Fibroblast of mammary gland (primary cell): Measurements from ENCODE around the gene KAT7.
A peak's percentile ranks its signal among the peaks of the same experiment; 100 is the strongest.
"Not testable (repeated sequence)": the region's sequence is repeated elsewhere in the genome, so short reads cannot be mapped to it uniquely, and the experiment has no call there.

ENCODE experiments used
- DNase-seq: peaks from one replicate; pipeline ENCODE4 v3.0.0-alpha.2; 2010; ENCODE audit warnings: low read depth
- H3K4me3 ChIP-seq: 2 replicates; pipeline ENCODE4 v1.5.1; 2011; ENCODE audit warnings: low read depth, mild to moderate bottlenecking, low read length, moderate library complexity; ENCODE audit not compliant: control insufficient read depth
- TF ChIP-seq, protein P1 (sequence below): conservative IDR thresholded peaks from 2 replicates; pipeline ENCODE4 v1.5.1; 2011; ENCODE audit warnings: low read depth, low read length, inconsistent platforms; ENCODE audit not compliant: control insufficient read depth, insufficient read depth

Gene KAT7

GRCh38 chr17:49820773-49821172 lies 32.3 kb downstream of the KAT7 start:
- no peak overlapping the region for H3K4me3 ChIP-seq
- no peak for DNase-seq
- TF ChIP-seq, protein P1, sequence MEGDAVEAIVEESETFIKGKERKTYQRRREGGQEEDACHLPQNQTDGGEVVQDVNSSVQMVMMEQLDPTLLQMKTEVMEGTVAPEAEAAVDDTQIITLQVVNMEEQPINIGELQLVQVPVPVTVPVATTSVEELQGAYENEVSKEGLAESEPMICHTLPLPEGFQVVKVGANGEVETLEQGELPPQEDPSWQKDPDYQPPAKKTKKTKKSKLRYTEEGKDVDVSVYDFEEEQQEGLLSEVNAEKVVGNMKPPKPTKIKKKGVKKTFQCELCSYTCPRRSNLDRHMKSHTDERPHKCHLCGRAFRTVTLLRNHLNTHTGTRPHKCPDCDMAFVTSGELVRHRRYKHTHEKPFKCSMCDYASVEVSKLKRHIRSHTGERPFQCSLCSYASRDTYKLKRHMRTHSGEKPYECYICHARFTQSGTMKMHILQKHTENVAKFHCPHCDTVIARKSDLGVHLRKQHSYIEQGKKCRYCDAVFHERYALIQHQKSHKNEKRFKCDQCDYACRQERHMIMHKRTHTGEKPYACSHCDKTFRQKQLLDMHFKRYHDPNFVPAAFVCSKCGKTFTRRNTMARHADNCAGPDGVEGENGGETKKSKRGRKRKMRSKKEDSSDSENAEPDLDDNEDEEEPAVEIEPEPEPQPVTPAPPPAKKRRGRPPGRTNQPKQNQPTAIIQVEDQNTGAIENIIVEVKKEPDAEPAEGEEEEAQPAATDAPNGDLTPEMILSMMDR = no peak

- DNase-seq = no peak
- TF ChIP-seq, protein P1 = no peak
- no peak overlapping the region for H3K4me3 ChIP-seq
Observed at GRCh38 chr17:49821466-49821865, 33.0 kb downstream of the KAT7 start.

GRCh38 chr17:49821916-49822315 lies 33.4 kb downstream of the KAT7 start:
- DNase-seq = no peak
- TF ChIP-seq, protein P1 = no peak

DNA sequence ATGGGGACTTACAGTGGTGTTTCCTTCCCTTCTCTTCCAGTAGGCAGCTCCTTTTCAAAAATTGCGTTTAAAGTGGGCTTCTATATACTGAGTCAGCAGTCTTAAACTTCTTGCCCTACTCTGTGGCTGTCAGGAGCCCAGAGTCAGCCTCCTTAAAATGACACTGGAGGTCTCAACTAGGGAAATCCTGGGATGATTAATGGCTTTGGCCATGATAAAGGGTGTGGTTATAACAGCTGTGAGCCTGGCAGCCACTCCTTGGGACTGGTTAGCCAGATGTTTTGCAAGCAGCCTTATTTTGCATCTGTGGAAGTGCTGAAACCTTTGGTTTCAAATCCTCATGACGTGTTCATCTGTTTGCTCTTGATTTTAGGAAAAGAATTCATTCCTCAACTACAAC lies 34.3 kb downstream of the KAT7 start:
- TF ChIP-seq, protein P1 = no peak
- H3K4me3 ChIP-seq = no peak overlapping the region
- peak; percentile 90 for DNase-seq

More at GRCh38 chr17:49821916-49822315, 33.4 kb downstream of the KAT7 start:
- no peak overlapping the region for H3K4me3 ChIP-seq

GRCh38 chr17:49823614-49824013 lies 35.1 kb downstream of the KAT7 start:
- peak; percentile 49 for DNase-seq
- no peak overlapping the region for H3K4me3 ChIP-seq
- TF ChIP-seq, protein P1 = no peak

- DNase-seq = no peak
- no peak overlapping the region for H3K4me3 ChIP-seq
- TF ChIP-seq, protein P1 = no peak
Observed at GRCh38 chr17:49825645-49826044, 37.2 kb downstream of the KAT7 start.

GRCh38 chr17:49828325-49828724 lies 39.8 kb downstream of the KAT7 start:
- H3K4me3 ChIP-seq = not testable (repeated sequence)
- DNase-seq = peak; percentile 56

- TF ChIP-seq, protein P1 = no peak
- no peak overlapping the region for H3K4me3 ChIP-seq
Observed at GRCh38 chr17:49829026-49829425, 40.5 kb downstream of the KAT7 start.

More at GRCh38 chr17:49829026-49829425, 40.5 kb downstream of the KAT7 start:
- no peak for DNase-seq
